Lower leg skin (tissue), 4 donors: ENCODE data around the gene AGGF1. TPM values are rescaled to one million over a fixed set of nuclear protein-coding genes. Genes with fewer than 3 reads are reported as not detected.

ENCODE experiments used
- DNase-seq, 2 donors: peaks; one replicate each; pipeline ENCODE4 v3.0.0-alpha.2; 2019; ENCODE audit warnings: low spot score in 2 of 2
- H3K4me3 ChIP-seq: fragments of 200-600 bp; sonication (generic); 2 replicates; pipeline ENCODE4 v1.5.1; 2017; ENCODE audit warnings: mild to moderate bottlenecking, low read depth; ENCODE audit not compliant: poor library complexity, severe bottlenecking
- CTCF ChIP-seq, 3 donors: fragments of 450-650 bp; IDR thresholded peaks; one replicate each; pipeline ENCODE4 v1.5.1; 2016; ENCODE audit warnings: antibody characterized with exemption in 3 of 3, mild to moderate bottlenecking in 3 of 3, moderate library complexity in 2 of 3
- POLR2A ChIP-seq, 2 donors: fragments of 450-650 bp; IDR thresholded peaks; one replicate each; pipeline ENCODE4 v1.6.1; 2016 to 2017; ENCODE audit warnings: antibody characterized with exemption in 2 of 2, mild to moderate bottlenecking in 1 of 2, moderate library complexity in 1 of 2
- WGBS, 2 donors: methylation state at CpG; one replicate each; pipeline ENCODE4 v1.1.5; 2018; 5-methylcytosine and 5-hydroxymethylcytosine counted together
- intact Hi-C: fragments of 100-400 bp; cut with DNase I; formaldehyde crosslinking; loops from one replicate; pipeline ENCODE4 v1.15.0; 2023; ENCODE audit warnings: low total_unique reads
- total RNA-seq, 4 donors: library from RNA; depleted of rRNA; stranded (reverse); fragments of >200 nt; gene quantifications; one replicate each; pipeline ENCODE4 v1.1.0, GENCODE V29; 2016

The AGGF1 gene
- total RNA-seq: 10 to 100 TPM; 15.0 to 25.0 (median 22.4) TPM

GRCh38 chr5:77030097-77031071 lies at the start of gene AGGF1:
Gene AGGF1, plus strand, starts transcription at chr5:77030404. Its CDS starts 363 bp downstream, at chr5:77030767.
- peak within 1 kb of the TSS; percentile 99 for H3K4me3 ChIP-seq
- peak; percentile 92 to 98 for DNase-seq
- intact Hi-C loops: no loop called here
- WGBS, 2 donors: 0 to 1% methylated on average over 32 to 45 of the region's 82 CpGs
- no peak for TF ChIP-seq CTCF (IDR thresholded peaks at IDR 0.05)
- TF ChIP-seq POLR2A (IDR thresholded peaks at IDR 0.05): no peak

- TF ChIP-seq CTCF (IDR thresholded peaks at IDR 0.05) (no peak), POLR2A (IDR thresholded peaks at IDR 0.05) (no peak)
Measured at GRCh38 chr5:76980518-76981144, 49.6 kb upstream of the AGGF1 start.

GRCh38 chr5:76982450-76982849 lies 47.8 kb upstream of the AGGF1 start:
- H3K4me3 ChIP-seq: no peak overlapping the region
- intact Hi-C loops: no loop called here
- DNase-seq: no peak
- TF ChIP-seq POLR2A (IDR thresholded peaks at IDR 0.05): no peak
- WGBS, 2 donors: 74 to 79% methylated on average over 2 of the region's 2 CpGs

More at GRCh38 chr5:76980518-76981144, 49.6 kb upstream of the AGGF1 start:
- DNase-seq: no peak
- intact Hi-C loops: no loop called here
- 91% methylated on average over 8 of the region's 8 CpGs for whole genome bisulfite sequencing, 2 donors
- no peak overlapping the region for H3K4me3 ChIP-seq

GRCh38 chr5:76983468-76983867 lies 46.7 kb upstream of the AGGF1 start:
- 57 to 76% methylated on average over 3 of the region's 3 CpGs for WGBS, 2 donors

GRCh38 chr5:76986825-76987526 lies 43.2 kb upstream of the AGGF1 start:
- no peak overlapping the region for H3K4me3 ChIP-seq
- 40 to 42% methylated on average over 6 of the region's 6 CpGs for WGBS, 2 donors
- TF ChIP-seq POLR2A (IDR thresholded peaks at IDR 0.05) (no peak), CTCF (IDR thresholded peaks at IDR 0.05) (no peak)
- no peak for DNase-seq
- intact Hi-C loops: no loop called here

More at GRCh38 chr5:76983468-76983867, 46.7 kb upstream of the AGGF1 start:
- intact Hi-C loops: no loop called here
- TF ChIP-seq CTCF (IDR thresholded peaks at IDR 0.05): no peak
- TF ChIP-seq POLR2A (IDR thresholded peaks at IDR 0.05): no peak
- DNase-seq: no peak
- no peak overlapping the region for H3K4me3 ChIP-seq
